Measurements from ENCODE around the gene SEMA3E. TPM values are rescaled to one million over a fixed set of nuclear protein-coding genes. Genes with fewer than 3 reads are reported as not detected.

Gene SEMA3E
- total RNA-seq, 3 donors from 2014 or later (not counting 1 experiment from before 2014, with no cell fraction given), result not detected

GRCh38 chr7:83531766-83532165 lies 117.2 kb downstream of the SEMA3E start:
- Mint-ChIP-seq H3K4me3 (no peak overlapping the region), H3K27ac (no peak overlapping the region), H3K27me3 (ENCODE audit: low read depth in 2 of 2) (no peaks in the 10 kb centered on the region), H3K4me1 (no peaks in the 10 kb centered on the region), H3K9me3 (peaks cover 0 to 2% of the 10 kb centered on the region in 2 donors), H3K36me3 (no peaks in the 10 kb centered on the region)
- intact Hi-C loops (cut with micrococcal nuclease), result no loop called here
- DNase-seq (no peak), ATAC-seq (no peak)
- 91% methylated on average over 2 of the region's 2 CpGs for WGBS (ENCODE audit: insufficient coverage)
- no peaks in the 10 kb centered on the region for H3K9me3 ChIP-seq (ENCODE audit: control insufficient read depth, insufficient read depth, low read length)
- H3K27me3 ChIP-seq (ENCODE audit: control insufficient read depth, insufficient read depth, low read length), result no peaks in the 10 kb centered on the region
- no peaks in the 10 kb centered on the region for H3K4me1 ChIP-seq (ENCODE audit: control insufficient read depth, insufficient read depth, low read length)
- TF ChIP-seq CTCF (IDR thresholded peaks at IDR 0.05), result no peak
- no peaks in the 10 kb centered on the region for H3K36me3 ChIP-seq (ENCODE audit: control insufficient read depth, insufficient read depth, low read length)
- H3K27ac ChIP-seq (ENCODE audit: low read length), result no peak overlapping the region
- no peak overlapping the region for H3K4me3 ChIP-seq (ENCODE audit: low read length)

DNA sequence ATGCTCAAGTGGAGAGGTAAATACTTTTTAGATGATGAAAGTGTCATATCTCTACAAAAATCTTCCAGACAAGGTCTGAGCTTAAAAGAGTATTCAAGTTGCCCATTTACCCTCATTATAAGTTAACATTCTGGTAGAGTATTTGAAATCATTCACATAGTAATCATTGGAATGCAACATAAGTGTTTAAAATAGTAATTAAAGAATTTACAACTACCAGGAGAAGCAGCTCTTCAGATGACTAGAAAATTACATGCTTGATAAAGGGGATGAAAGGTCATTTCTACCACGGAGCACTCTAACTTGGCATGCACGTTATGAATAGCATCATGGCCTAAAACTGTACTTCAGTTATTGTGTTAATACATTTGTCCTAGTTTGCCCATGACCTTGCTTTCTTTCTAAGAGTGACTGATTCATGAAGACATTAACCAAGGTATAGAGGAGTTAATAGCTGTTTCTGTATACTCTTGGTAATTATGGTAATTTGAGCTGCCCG lies 120.0 kb downstream of the SEMA3E start:
- DNase-seq, result no peak
- Histone ChIP-seq H3K27me3 (ENCODE audit: control insufficient read depth, insufficient read depth, low read length) (no peaks in the 10 kb centered on the region), H3K9me3 (ENCODE audit: control insufficient read depth, insufficient read depth, low read length) (no peaks in the 10 kb centered on the region), H3K4me1 (ENCODE audit: control insufficient read depth, insufficient read depth, low read length) (no peaks in the 10 kb centered on the region), H3K4me3 (ENCODE audit: low read length) (no peak overlapping the region), H3K36me3 (ENCODE audit: control insufficient read depth, insufficient read depth, low read length) (no peaks in the 10 kb centered on the region), H3K27ac (ENCODE audit: low read length) (no peak overlapping the region)
- H3K4me3 Mint-ChIP-seq, result no peak overlapping the region
- H3K4me1 Mint-ChIP-seq, result no peaks in the 10 kb centered on the region
- intact Hi-C loops (cut with micrococcal nuclease), result no loop called here
- no peaks in the 10 kb centered on the region for H3K27me3 Mint-ChIP-seq (ENCODE audit: low read depth in 2 of 2)
- no peak for TF ChIP-seq CTCF (IDR thresholded peaks at IDR 0.05)
- no peak for ATAC-seq
- H3K9me3 Mint-ChIP-seq, result peaks cover 5 to 6% of the 10 kb centered on the region in 2 donors
- H3K27ac Mint-ChIP-seq, result no peak overlapping the region
- no peaks in the 10 kb centered on the region for H3K36me3 Mint-ChIP-seq
- WGBS (ENCODE audit: insufficient coverage), result 78% methylated on average over 2 of the region's 3 CpGs

GRCh38 chr7:83524277-83525075 lies 124.5 kb downstream of the SEMA3E start:
- H3K9me3 Mint-ChIP-seq, result peaks cover 9 to 13% of the 10 kb centered on the region in 2 donors
- Histone ChIP-seq H3K4me1 (ENCODE audit: control insufficient read depth, insufficient read depth, low read length) (no peaks in the 10 kb centered on the region), H3K27me3 (ENCODE audit: control insufficient read depth, insufficient read depth, low read length) (no peaks in the 10 kb centered on the region), H3K27ac (ENCODE audit: low read length) (no peak overlapping the region), H3K36me3 (ENCODE audit: control insufficient read depth, insufficient read depth, low read length) (no peaks in the 10 kb centered on the region), H3K4me3 (ENCODE audit: low read length) (no peak overlapping the region), H3K9me3 (ENCODE audit: control insufficient read depth, insufficient read depth, low read length) (no peaks in the 10 kb centered on the region)
- no peaks in the 10 kb centered on the region for H3K27me3 Mint-ChIP-seq (ENCODE audit: low read depth in 2 of 2)
- ATAC-seq, result no peak
- DNase-seq, result no peak
- TF ChIP-seq CTCF (IDR thresholded peaks at IDR 0.05), result no peak
- H3K27ac Mint-ChIP-seq, result no peak overlapping the region
- H3K36me3 Mint-ChIP-seq, result no peaks in the 10 kb centered on the region
- H3K4me3 Mint-ChIP-seq, result no peak overlapping the region
- WGBS (ENCODE audit: insufficient coverage), result 90% methylated on average over 2 of the region's 4 CpGs
- no peaks in the 10 kb centered on the region for H3K4me1 Mint-ChIP-seq
- intact Hi-C loops (cut with micrococcal nuclease), result no loop called here

Data from natural killer cell (primary cell).